ENCODE results near the gene COMT. TPM values are rescaled to one million over a fixed set of nuclear protein-coding genes. Genes with fewer than 3 reads are reported as not detected.

The COMT gene
- total and polyA plus RNA-seq, 5 donors: 69.6 to 102 (median 85.1) TPM

- intact Hi-C loops (cut with DNase I): no loop called here
- Histone ChIP-seq H3K4me1 (ENCODE audit: control insufficient read depth, insufficient read depth, low read length) (peaks cover 17% of the 10 kb centered on the region), H3K27me3 (ENCODE audit: control insufficient read depth, insufficient read depth) (no peaks in the 10 kb centered on the region), H3K4me3 (ENCODE audit: low read length) (no peak overlapping the region), H3K27ac (ENCODE audit: low read length) (no peak overlapping the region), H3K9me3 (ENCODE audit: control insufficient read depth, low read length) (no peaks in the 10 kb centered on the region)
- no peak for DNase-seq
- ATAC-seq: no peak
- WGBS: 94% methylated on average over 7 of the region's 7 CpGs
Measured at GRCh38 chr22:19993926-19994325, 52.4 kb downstream of the COMT start.

GRCh38 chr22:19994851-19995610, 53.5 kb downstream of the COMT start:
- Histone ChIP-seq H3K27ac (ENCODE audit: low read length) (no peak overlapping the region), H3K4me1 (ENCODE audit: control insufficient read depth, insufficient read depth, low read length) (peaks cover 20% of the 10 kb centered on the region), H3K27me3 (ENCODE audit: control insufficient read depth, insufficient read depth) (no peaks in the 10 kb centered on the region), H3K4me3 (ENCODE audit: low read length) (no peak overlapping the region), H3K9me3 (ENCODE audit: control insufficient read depth, low read length) (no peaks in the 10 kb centered on the region)
- no peak for ATAC-seq
- WGBS: 70% methylated on average over 12 of the region's 12 CpGs
- intact Hi-C loops (cut with DNase I): no loop called here
- DNase-seq: peak in 1 of 3 donors; percentile 9

GRCh38 chr22:19995611-19996339, 54.2 kb downstream of the COMT start:
- peak overlapping the region; percentile 9 for H3K27ac ChIP-seq (ENCODE audit: low read length)
- 53% methylated on average over 18 of the region's 18 CpGs for WGBS
- no peaks in the 10 kb centered on the region for H3K27me3 ChIP-seq (ENCODE audit: control insufficient read depth, insufficient read depth)
- H3K9me3 ChIP-seq (ENCODE audit: control insufficient read depth, low read length): no peaks in the 10 kb centered on the region
- intact Hi-C loops (cut with DNase I): no loop called here
- DNase-seq (peak in 2 of 3 donors; percentile 86 to 87), ATAC-seq (peak; percentile 23 to 36)
- H3K4me1 ChIP-seq (ENCODE audit: control insufficient read depth, insufficient read depth, low read length): peaks cover 20% of the 10 kb centered on the region
- no peak overlapping the region for H3K4me3 ChIP-seq (ENCODE audit: low read length)

GRCh38 chr22:19996694-19997384, 55.3 kb downstream of the COMT start:
- H3K9me3 ChIP-seq (ENCODE audit: control insufficient read depth, low read length): no peaks in the 10 kb centered on the region
- no peak overlapping the region for H3K4me3 ChIP-seq (ENCODE audit: low read length)
- WGBS: 78% methylated on average over 12 of the region's 12 CpGs
- DNase-seq: peak in 2 of 3 donors; percentile 47 to 55
- ATAC-seq: no peak
- H3K27ac ChIP-seq (ENCODE audit: low read length): no peak overlapping the region
- peaks cover 20% of the 10 kb centered on the region for H3K4me1 ChIP-seq (ENCODE audit: control insufficient read depth, insufficient read depth, low read length)
- intact Hi-C loops (cut with DNase I): no loop called here
- H3K27me3 ChIP-seq (ENCODE audit: control insufficient read depth, insufficient read depth): no peaks in the 10 kb centered on the region

DNA sequence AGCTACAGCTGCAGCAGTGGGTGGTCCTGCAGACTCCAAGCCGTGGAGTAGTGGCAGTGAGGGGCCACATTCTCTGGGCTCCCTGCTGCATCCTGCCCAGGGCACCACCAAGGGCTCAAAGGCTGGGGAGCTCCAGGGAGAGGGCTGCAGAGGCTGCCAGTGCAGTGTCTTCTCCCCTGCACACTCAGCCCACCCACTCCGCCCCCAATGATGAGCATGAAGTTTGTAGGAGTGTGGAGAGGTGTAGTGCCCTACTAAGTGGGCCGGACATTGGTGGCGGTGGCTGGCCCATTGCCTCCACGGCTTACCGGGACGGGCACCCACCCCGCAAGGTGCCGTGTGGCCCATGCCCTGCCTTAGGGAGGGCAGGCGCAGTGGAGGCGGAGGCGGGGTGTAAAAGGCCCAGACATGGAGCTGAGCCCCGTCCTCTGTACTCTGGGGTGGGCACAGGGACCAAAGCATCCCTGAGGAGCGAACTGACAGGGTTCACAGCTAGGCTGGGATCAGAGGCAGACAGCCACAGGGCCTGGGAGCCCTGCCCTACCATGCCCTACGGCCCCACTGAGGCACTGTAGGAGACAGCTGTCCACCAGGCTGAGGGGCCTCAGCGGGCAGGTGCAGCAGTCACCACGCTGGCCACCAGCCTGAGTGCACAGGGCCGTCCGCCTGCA, 56.1 kb downstream of the COMT start:
- Histone ChIP-seq H3K27ac (ENCODE audit: low read length) (no peak overlapping the region), H3K9me3 (ENCODE audit: control insufficient read depth, low read length) (no peaks in the 10 kb centered on the region), H3K4me3 (ENCODE audit: low read length) (no peak overlapping the region), H3K4me1 (ENCODE audit: control insufficient read depth, insufficient read depth, low read length) (peaks cover 15% of the 10 kb centered on the region), H3K27me3 (ENCODE audit: control insufficient read depth, insufficient read depth) (no peaks in the 10 kb centered on the region)
- intact Hi-C loops (cut with DNase I): no loop called here
- ATAC-seq (no peak), DNase-seq (peak in 2 of 3 donors; percentile 40 to 41)
- 91% methylated on average over 19 of the region's 19 CpGs for WGBS

DNA sequence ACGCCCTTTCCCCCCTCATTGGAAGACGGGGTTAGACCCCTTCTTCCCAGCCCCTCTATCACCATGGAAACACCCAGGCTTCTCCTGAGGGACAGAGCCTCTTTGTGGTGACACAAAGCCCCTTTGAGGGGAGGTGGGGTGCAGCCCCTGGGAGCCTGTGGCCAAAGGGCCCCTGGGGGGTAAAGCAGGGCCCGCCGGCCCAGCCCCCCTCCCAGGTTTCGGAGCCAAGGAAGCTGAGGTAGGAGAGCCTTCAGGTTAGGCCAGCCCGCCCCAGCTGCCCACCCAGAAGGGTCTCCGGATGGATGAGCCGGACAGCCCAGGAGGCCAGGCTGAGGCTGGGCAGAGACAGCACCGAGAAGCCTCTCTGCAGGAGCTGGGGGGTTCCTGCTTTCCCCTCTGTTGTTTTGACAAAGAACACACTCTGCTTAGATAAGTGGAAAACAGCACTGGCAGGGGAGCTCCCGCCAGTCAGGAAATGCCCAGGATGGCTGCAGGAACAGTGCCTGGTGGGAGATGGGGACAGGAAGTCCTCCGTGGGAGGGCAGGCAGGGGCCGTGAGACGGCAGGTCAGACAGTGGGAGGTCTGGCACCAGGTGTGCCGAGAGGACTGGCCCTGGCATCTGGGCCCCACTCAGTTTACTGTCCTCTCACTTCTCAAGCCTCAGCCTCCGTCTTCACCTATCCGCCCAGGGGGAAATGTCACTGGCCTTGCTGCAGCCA, 56.8 kb downstream of the COMT start:
- no peaks in the 10 kb centered on the region for H3K9me3 ChIP-seq (ENCODE audit: control insufficient read depth, low read length)
- H3K4me1 ChIP-seq (ENCODE audit: control insufficient read depth, insufficient read depth, low read length): peaks cover 14% of the 10 kb centered on the region
- H3K27me3 ChIP-seq (ENCODE audit: control insufficient read depth, insufficient read depth): no peaks in the 10 kb centered on the region
- DNase-seq: peak in 2 of 3 donors; percentile 46 to 55
- H3K27ac ChIP-seq (ENCODE audit: low read length): no peak overlapping the region
- no peak for ATAC-seq
- intact Hi-C loops (cut with DNase I): no loop called here
- no peak overlapping the region for H3K4me3 ChIP-seq (ENCODE audit: low read length)
- 58% methylated on average over 16 of the region's 16 CpGs for WGBS

- H3K27me3 ChIP-seq (ENCODE audit: control insufficient read depth, insufficient read depth): no peaks in the 10 kb centered on the region
- intact Hi-C loops (cut with DNase I): no loop called here
- H3K9me3 ChIP-seq (ENCODE audit: control insufficient read depth, low read length): no peaks in the 10 kb centered on the region
- no peak overlapping the region for H3K27ac ChIP-seq (ENCODE audit: low read length)
- peak; percentile 8 to 17 for ATAC-seq
- H3K4me3 ChIP-seq (ENCODE audit: low read length): no peak overlapping the region
- peak in 2 of 3 donors; percentile 77 to 78 for DNase-seq
- peaks cover 14% of the 10 kb centered on the region for H3K4me1 ChIP-seq (ENCODE audit: control insufficient read depth, insufficient read depth, low read length)
- 68% methylated on average over 8 of the region's 8 CpGs for WGBS
Measured at GRCh38 chr22:19998991-19999820, 57.6 kb downstream of the COMT start.

DNA sequence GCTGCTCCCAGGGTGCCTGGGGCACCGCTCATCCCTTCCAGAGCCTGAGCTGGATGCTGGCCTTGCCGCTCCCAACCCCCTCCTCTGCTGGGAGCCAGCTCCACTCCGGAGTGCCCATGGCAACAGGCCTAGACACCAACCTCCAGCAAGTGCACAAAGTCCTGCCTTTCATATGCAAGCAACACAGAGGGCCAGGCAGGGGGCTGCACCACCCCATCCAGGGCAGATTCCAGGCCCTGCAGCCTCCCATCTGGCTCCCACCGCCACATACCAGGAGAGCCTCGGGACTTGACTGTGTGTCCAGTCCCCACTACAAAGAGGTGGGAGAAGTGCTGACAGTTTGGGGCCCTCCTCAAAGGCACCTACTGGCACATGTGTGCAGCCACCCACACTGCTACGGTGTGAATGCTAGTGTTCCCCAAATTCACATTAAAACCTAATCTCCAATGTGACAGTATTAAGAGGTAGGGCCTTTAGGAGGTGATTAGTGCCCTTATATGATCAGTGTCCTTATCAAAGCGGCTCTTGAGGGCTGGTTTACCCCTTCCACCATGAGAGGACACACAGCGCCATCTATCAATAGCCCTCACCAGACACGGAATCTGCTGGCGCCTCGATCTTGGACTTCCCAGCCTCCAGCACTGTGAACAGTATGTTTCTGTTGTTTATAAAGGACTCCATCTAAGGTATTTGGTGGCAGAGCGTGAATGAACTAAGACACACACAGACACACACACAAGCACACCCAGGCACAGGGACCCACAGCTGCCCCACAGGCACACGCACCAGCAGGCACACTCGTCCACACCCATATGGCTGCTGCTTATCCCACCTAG, 58.9 kb downstream of the COMT start:
- Histone ChIP-seq H3K27me3 (ENCODE audit: control insufficient read depth, insufficient read depth) (no peaks in the 10 kb centered on the region), H3K4me1 (ENCODE audit: control insufficient read depth, insufficient read depth, low read length) (peaks cover 14% of the 10 kb centered on the region), H3K4me3 (ENCODE audit: low read length) (no peak overlapping the region), H3K9me3 (ENCODE audit: control insufficient read depth, low read length) (no peaks in the 10 kb centered on the region), H3K27ac (ENCODE audit: low read length) (peak overlapping the region; percentile 9)
- ATAC-seq (peak; percentile 34 to 64), DNase-seq (peak; percentile 19 to 83 (median 72))
- intact Hi-C loops (cut with DNase I): no loop called here
- 74% methylated on average over 14 of the region's 14 CpGs for WGBS

- Histone ChIP-seq H3K27me3 (ENCODE audit: control insufficient read depth, insufficient read depth) (no peaks in the 10 kb centered on the region), H3K4me3 (ENCODE audit: low read length) (no peak overlapping the region), H3K27ac (ENCODE audit: low read length) (no peak overlapping the region), H3K4me1 (ENCODE audit: control insufficient read depth, insufficient read depth, low read length) (peaks cover 14% of the 10 kb centered on the region), H3K9me3 (ENCODE audit: control insufficient read depth, low read length) (no peaks in the 10 kb centered on the region)
- intact Hi-C loops (cut with DNase I): no loop called here
- WGBS: 79% methylated on average over 11 of the region's 11 CpGs
- DNase-seq (peak in 1 of 3 donors; percentile 11), ATAC-seq (no peak)
Measured at GRCh38 chr22:20001082-20001638, 59.6 kb downstream of the COMT start.

Measured in right cardiac atrium (tissue), 5 donors.